B cell (primary cell): ENCODE measurements around the gene TAGLN2.

Experiments used
- EZH2 ChIP-seq: IDR thresholded peaks from 2 replicates; pipeline ENCODE4 v1.6.1; 2012; ENCODE audit warnings: borderline replicate concordance, low read depth, mild to moderate bottlenecking, moderate library complexity, low read length; ENCODE audit not compliant: insufficient read depth, poor library complexity, severe bottlenecking
- TF ChIP-seq, protein P1 (sequence below): fragments of 200-600 bp; IDR thresholded peaks from one replicate; pipeline ENCODE4 v1.8.0; 2022; ENCODE audit warnings: antibody characterized with exemption, mild to moderate bottlenecking

DNA sequence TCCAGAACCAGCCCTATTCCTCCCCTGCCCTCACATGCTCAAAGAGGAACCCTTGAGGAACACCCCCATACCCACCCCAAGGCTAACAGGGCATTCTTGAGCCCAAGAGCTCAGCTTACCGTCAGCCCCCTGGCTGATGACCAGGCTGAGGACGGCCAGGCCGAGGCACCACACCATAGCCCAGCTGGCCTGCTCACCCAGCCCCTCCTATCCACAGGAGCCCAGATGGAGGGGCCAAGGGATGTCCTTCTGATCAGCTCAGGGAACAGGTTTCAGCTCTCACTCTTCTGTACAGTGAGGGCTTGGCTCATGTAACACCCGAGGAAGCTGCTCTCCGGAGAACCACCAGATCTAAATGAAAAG, 18.0 kb upstream of the TAGLN2 start:
- TF ChIP-seq, protein P1, sequence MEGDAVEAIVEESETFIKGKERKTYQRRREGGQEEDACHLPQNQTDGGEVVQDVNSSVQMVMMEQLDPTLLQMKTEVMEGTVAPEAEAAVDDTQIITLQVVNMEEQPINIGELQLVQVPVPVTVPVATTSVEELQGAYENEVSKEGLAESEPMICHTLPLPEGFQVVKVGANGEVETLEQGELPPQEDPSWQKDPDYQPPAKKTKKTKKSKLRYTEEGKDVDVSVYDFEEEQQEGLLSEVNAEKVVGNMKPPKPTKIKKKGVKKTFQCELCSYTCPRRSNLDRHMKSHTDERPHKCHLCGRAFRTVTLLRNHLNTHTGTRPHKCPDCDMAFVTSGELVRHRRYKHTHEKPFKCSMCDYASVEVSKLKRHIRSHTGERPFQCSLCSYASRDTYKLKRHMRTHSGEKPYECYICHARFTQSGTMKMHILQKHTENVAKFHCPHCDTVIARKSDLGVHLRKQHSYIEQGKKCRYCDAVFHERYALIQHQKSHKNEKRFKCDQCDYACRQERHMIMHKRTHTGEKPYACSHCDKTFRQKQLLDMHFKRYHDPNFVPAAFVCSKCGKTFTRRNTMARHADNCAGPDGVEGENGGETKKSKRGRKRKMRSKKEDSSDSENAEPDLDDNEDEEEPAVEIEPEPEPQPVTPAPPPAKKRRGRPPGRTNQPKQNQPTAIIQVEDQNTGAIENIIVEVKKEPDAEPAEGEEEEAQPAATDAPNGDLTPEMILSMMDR, result no peak
- no peak for TF ChIP-seq EZH2
